Hematopoietic multipotent progenitor cell treated with erythropoietin and hydrocortisone succinate and interleukin-3 and kit ligand, for 17 days (in vitro differentiated cells): Measurements from ENCODE around the gene CRTC1.
"Not testable (repeated sequence)": the region's sequence is repeated elsewhere in the genome, so short reads cannot be mapped to it uniquely, and the experiment has no call there.

Experiments
- DNase-seq: peaks from one replicate; pipeline ENCODE4 v3.0.0-alpha.2; 2015; ENCODE audit warnings: low spot score

Gene CRTC1

DNA sequence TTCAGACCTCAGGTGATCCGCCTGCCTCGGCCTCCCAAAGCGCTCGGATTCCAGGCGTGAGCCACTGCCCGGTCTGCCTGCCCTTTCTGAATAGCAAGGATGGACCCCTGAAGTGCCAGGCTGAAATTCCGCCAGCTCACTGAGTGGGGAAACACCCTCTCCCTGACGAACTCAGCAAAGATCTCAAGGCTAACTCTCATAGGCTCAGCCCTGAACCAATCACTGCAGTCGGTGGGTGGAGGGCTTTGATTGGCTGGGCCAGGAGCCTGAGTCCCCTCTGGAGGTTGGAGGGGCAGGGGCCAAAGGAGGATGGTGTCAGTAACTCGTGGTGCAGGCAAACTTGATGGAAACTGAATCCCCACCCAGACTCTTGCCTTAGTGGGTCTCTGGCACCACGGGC is 118.9 kb downstream of the CRTC1 start:
- no peak for DNase-seq

DNA sequence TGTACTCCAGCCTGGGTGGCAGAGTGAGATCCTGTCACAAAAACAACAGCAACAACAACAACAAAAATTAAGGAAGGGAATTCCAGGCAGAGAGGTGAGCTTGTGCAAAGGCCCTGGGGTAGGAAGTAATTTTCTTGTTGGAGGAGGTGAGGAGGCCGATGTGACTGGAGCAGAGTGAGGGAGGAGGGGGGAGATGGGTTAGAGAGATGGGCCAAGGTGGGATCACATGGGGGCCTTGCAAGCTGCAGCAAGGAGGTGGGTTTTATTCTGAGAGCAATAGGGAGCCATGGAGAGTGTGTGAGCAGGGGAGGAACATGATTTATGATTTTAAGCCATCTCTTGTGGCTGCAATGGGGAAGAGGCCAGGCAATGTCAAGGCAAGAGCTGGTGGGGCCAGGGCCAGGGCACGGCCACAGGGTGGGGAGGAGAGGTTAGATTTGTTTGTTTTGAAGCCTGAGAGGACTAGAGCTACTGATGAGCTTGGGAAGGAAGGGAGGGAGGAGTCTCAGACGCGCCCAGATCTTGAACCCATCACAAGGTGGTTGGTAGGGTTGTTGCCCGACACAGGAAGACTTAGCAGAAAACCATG is 120.2 kb downstream of the CRTC1 start:
- no peak for DNase-seq

DNA sequence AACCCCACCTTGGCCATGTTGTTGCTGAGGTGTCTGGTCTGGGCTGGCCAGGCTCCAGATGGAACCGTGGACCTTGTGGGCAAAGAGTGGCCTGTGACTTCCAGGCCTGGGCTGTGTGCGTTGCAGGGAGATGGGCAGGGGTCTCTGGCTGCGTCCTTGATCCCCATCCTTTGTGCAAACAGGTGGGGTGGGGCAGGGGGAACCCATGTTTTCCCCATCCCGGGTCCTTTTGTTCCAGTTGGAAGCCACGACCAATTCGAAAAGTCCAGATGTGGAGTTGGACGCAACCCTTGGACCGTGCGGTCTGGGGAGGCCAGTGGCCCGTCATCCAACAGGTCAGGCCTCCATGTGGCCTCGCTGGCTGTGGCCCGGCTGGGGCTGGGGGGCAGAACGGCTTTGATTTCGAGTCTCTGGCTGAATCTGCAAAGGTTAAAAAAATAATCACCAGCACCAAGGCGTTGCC is 120.7 kb downstream of the CRTC1 start:
- no peak for DNase-seq

DNA sequence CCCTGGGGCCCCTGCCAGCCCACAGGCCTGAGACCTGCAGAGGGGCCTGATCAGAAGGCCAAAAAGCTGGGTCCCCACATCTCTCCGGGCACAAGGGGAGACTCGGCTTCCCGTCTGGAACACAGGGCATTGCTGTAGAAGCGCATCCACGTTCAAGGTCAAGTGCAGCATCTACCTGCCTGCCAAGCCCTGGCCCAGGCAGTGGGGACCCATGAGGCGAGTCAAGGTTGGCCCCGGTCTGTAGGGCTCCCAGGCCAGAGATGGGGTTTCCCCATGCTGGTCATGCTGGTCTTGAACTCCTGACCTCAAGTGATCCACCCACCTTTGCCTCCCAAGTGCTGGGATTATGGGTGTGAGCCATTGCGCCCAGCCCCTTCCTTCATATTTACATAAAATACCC is 121.2 kb downstream of the CRTC1 start:
- DNase-seq = no peak

DNA sequence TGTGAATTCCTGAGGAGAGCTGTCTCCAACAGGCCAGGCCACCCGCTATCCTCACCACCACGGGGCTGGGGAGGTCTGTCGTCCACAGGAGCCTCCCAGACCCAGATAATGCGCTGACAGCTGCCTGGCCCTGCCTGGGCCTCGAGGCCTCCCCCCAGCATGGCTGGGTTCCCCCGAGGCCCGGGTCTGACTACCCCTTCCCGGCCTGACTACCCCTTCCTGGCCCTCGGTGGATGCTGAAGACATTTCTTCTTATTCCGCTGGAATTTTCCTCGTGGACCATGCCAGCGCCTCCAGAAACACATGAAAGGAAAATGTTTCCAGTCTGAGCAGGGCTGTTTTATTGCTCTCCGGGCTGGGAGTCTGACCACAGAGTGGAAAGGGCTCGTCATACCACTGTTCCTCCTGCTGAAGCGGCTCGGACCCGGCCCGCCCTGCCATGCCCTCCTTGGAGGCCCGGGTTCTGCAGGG is 124.4 kb downstream of the CRTC1 start:
- no peak for DNase-seq

DNA sequence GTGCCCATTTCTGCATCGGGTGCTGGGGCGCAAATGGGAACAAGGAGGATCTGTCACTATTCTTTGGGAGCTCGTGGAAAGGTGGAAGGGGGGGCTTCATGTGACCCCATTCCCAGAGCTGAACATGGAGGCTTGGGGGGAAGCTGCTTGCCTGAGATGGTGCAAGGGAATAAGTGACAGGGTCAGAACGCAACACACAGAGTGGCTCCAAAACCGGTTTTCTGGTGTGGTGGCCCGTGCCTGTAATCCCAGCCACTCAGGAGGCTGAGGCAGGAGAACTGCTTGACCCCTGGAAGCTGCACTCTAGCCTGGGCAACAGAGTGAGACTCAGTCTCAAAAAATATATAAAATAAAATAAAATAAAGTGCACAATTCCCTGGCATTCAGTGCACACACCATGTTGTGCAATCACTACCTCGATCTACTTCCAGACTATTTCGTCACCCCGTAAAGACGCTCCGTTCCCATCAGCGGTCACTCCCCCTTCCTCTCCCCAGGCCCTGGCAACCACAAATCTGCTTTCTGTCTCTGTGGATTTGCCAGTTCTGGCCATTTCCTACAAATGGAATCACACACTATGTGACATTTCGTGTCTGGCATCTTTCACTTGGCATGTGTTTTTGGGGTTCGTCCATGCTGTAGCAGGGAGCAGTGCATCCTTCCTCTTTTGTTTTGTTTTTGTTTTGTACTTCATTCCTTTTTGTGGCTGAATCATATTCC is 125.8 kb downstream of the CRTC1 start:
- no peak for DNase-seq

DNA sequence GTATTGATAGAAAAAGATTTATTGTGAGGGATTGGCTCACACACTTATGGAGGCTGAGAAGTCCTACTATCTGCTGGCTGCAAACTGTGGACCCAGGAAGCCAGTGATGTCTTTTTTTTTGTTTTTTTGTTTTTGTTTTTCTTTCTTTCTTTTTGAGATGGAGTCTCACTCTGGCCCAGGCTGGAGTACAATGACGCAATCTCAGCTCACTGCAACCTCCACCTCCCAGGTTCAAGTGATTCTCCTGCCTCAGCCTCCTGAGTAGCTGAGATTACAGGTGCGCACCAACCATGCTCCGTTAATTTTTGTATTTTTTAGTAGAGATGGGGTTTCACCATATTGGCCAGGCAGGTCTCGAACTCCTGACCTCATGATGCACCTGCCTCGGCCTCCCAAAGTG is 128.2 kb downstream of the CRTC1 start:
- not testable (repeated sequence) for DNase-seq

DNA sequence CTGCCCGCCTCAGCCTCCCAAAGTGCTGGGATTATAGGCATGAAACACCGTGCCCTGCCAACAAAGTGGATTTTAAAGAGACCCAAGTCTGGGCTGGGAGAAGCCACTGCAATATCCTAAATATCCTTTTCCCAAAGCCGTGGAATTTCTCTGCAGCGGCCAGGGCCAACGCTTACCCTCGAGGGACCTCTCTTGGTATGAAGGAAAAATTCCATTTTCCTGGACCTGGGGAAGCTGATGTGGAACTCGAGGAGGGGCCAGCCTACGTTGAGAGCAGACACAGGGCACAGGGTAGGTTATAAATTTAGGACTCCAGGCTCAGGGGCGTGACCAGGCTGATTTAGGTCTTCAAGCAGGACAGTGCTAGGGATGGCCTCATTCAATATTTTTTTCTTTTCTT is 130.6 kb downstream of the CRTC1 start:
- DNase-seq = no peak

DNA sequence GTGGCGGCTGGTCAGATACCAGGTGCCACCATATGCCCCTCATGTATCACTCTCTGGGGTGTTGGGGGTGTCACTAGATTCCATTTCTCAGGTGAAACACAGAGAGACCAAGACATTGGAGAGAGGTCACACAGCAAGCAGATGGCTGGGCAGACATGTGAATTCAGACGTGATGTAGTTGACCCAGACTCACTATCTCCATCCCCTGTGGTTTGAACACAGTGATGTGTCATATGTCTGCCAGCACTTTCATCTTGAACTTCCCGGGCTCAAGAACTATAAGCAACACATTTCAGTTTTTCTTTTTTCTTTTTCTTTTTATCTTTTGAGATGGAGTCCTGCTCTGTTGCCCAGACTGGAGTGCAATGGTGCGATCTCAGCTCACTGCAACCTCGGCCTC is 132.2 kb downstream of the CRTC1 start:
- DNase-seq = no peak

DNA sequence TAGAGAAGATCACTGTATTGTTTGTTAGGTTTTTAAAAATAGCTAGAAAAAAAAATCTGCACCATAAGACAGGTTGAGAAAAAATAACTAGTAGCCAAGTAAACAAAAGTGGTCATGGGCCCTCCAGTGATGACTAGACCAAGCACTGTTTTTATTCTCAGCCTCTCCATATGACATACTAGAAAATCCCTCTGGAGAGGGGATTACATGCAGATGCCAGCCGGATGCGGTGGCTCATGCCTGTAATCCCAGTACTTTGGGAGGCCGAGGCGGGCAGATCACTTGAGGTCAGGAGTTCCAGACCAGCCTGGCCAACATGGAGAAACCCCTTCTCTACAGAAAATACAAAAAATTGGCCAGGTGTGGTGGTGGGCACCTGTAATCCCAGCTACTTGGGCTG is 133.2 kb downstream of the CRTC1 start:
- not testable (repeated sequence) for DNase-seq

DNA sequence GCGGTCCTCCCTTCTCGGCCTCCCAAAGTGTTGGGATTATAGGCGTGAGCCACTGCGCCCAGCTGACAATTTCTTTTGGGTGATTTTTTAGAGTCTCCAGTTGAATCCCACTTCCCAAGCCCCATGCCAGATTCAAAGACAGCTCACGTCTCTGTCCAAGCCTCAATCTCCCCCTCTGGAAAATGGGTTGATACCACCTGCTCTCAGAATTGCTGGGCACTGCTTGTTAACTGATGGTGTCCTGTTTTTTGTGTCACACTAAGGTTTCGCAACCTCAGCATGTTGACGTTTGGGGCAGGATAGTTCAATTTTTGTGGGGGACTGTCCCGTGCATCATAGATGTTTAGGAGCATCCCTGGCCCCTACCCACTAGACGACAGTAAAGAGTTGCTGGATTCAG is 134.1 kb downstream of the CRTC1 start:
- DNase-seq = no peak

DNA sequence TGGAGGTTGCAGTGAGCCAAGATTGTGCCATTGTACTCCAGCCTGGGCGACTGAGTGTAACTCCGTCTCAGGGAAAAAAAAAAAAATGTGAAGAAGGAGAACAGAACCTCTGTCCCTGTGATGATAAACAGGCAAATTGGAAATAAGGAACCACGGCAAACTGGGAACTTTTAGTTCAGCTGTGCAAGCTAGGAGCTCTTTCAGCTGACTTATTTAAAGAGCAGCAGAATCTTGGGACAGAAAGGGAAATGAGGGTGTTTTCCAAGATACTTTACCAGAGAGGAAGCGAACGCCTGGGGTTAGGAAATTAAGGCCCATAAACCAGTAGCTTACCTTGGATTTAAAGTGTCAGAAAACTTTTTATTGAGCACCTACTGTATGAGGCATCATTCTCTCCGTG is 145.3 kb downstream of the CRTC1 start:
- DNase-seq = no peak

DNA sequence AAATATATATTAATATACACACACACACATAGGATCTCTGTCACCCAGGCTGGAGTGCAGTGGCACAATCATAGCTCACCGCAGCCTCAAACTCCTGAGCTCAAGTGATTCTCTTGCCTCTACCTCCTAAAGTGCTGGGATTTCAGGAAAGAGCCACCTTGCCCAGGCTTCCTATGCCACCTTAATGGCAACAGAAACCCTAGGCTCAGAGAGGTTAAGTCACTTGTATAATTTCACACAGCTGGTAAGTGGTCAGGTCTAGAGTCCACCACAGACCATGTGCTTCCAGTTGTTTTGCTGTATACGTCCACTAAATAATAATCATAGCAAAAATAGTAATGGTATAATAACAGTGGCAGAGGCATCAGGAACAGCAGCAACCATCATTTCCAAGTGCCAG is 147.0 kb downstream of the CRTC1 start:
- no peak for DNase-seq

DNA sequence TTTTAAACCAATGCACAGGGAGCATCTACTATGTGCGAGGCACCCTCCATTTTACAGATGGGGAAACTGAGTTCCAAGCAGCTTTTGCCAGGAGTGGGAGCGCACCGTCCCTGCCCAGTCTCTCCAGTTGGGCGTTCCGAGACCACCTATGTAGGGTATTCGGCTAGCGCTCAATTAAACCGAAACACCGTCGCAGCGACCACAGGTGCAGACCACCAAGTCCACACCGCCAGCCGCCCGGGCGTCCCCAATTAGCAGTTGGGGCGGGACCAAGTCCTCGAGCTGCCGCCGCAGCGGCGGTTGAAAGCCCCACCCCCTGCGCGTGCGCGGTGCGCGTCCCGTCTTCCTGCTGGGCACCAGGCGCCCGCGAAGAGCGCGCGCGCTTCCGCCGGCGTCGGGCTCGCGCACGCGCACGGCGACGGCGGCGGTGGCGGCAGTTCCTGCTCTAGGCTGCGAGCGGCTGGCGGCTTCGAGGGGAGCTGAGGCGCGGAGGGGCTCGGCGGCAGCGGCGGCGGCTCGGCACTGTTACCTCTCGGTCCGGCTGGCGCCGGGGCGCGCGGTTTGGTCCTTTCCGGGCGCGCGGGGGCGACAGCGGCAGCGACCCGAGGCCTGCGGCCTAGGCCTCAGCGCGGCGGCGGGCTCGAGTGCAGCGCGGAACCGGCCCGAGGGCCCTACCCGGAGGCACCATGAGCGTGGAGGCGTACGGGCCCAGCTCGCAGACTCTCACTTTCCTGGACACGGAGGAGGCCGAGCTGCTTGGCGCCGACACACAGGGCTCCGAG is 148.2 kb downstream of the CRTC1 start, which contains the start of gene UPF1:
Gene UPF1, plus strand, starts transcription at position 436 of the 782 bp plus-strand sequence. Its CDS starts 251 bp downstream, at position 687.
- peak; percentile 95 for DNase-seq
